ENCODE measurements around the gene ECM1.
A peak's percentile ranks its signal among the peaks of the same experiment; 100 is the strongest.

ECM1 gene

DNA sequence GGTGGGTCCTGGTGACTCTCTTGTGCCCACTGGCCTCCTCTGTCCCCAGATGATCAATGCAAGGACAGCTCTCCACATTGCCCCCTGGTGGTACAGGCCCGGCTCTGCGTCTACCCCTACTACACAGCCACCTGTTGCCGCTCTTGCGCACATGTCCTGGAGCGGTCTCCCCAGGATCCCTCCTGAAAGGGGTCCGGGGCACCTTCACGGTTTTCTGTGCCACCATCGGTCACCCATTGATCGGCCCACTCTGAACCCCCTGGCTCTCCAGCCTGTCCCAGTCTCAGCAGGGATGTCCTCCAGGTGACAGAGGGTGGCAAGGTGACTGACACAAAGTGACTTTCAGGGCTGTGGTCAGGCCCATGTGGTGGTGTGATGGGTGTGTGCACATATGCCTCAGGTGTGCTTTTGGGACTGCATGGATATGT, 52.1 kb downstream of the ECM1 start:
- DNase-seq = peak; percentile 71

DNA sequence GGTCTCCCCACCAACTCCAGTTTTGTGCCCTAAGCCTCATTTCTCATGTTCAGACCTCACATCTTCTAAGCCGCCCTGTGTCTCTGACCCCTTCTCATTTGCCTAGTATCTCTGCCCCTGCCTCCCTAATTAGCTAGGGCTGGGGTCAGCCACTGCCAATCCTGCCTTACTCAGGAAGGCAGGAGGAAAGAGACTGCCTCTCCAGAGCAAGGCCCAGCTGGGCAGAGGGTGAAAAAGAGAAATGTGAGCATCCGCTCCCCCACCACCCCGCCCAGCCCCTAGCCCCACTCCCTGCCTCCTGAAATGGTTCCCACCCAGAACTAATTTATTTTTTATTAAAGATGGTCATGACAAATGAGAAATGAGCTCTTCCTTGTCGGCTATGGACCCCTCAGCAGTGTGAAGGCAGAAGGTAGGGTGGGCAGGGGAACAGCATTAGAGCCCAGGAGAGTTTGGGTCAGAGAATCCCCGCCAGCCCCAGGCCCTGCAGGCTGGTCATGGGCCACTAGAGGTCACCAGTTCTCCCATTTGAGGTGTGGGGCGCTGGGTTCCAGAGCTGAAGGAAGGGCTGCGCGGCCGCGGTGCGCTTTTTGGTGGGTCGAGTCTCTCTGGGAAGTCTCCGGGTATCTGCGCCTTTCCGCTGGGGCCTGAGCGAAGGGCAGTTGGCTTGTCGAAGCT, 52.8 kb downstream of the ECM1 start:
- DNase-seq = peak; percentile 63

DNA sequence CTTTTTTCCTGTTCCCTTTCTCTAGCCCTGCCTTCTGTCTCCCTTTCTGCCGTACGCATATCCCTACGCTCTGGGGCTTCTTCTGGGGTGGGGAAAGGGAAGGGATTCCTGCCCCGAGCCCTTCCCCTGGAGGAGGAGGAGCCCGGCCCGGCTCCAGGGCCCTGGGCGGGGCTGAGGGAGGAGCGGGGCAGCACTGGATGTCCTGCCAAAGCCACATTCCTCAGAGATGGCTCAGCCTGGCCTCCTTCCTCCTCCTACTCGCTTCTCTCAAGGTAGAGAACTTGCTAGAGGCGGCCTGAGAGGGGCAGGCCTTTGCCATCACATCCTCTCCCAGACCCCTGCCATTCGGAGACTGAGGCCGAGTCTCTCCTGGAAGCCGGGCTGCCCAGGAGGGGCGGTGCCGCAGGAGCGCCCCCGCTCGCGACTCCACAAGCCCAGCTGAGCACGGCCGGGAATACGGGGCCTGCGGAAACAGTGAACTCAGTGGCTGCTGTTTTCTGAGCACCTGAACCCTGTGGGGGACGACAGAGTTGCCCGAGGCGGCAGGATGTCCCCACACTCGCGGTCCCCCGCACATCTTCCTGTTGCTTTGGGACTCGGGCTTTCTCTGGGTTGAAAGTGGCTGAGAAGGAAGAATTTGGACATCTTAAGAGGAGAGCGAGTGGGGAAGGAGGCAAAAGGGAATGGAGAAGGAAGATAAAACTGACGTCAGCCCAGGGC, 53.5 kb downstream of the ECM1 start:
- peak; percentile 37 for DNase-seq

DNA sequence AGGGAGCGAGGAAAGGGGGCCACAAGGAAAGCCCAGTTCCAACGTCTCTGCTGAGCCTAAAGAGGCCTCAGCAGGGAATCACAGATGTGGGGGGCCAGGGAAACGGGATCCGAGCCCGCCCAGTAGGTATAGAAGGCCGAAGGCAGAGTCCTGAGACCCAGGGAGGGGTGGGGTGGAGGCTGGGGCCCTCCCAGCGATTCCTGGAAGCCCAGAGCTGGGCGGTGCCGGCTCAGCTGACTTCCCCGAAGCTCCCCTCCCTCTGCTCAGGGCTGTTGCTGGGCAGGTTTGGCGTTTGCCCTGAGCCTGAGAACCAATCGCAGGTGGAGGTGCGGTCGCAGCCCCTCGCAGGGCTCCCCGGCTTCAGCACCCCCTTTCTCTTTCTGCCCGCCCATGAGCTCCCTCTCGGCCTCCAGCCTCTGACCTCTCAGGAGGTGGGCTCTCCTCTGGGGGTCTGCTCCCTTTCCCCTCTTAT, 54.1 kb downstream of the ECM1 start:
- DNase-seq = peak; percentile 63

DNA sequence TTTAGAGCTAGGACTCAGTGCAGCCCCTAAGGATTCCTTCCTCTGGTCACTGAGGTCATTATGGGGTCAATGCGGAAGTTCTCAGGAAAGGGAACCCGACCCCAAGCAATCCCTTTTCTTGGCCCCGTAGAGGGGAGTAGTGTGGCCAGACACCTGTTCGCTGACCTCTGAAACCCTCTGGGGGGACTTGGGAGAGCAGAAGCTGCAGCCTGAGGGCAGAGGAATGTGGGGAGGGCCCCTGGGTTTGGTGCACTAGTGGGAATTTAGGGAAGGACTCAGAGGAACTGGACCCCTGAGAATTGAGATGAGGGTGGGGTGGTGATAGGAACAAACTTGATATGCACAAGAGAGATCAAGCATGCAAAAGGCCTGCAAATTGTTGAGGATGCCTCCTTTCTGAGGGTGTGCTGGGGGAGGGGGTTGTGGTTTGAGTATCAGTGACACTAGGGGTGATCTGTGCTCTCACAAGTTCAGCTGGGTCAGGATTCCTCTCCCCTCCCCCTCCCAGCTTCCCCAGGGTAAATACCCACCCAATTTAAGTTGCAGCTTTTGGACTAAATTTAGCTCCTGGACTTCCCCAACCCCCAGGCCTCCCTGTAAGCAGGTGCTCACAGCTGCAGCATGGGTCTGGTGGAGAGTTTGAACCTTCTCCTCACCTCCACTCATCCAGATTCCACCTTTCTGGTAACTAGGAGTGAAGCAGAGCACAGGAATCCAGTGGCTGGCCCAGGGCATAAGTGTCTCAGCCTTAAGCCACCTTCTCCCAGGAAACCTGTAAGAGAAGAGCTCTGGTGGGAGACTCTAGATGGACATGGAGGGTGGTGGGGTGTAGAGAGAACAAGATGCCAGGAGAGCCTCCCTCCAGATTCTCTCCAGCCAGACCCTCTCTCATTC, 54.8 kb downstream of the ECM1 start:
- peak; percentile 51 for DNase-seq

All from T-helper 9 cell (primary cell).